Endothelial cell (in vitro differentiated cells): ENCODE results near the gene EEPD1. TPM values are rescaled to one million over a fixed set of nuclear protein-coding genes. Genes with fewer than 3 reads are reported as not detected.
"Not testable (repeated sequence)": the region's sequence is repeated elsewhere in the genome, so short reads cannot be mapped to it uniquely, and the experiment has no call there.

Experiments used
- DNase-seq: peaks from one replicate; pipeline ENCODE4 v3.0.0; 2021; ENCODE audit warnings: low spot score
- H3K27ac Mint-ChIP-seq: one replicate; pipeline ENCODE4 v1.8.0; 2021; ENCODE audit warnings: mixed read lengths, inconsistent platforms; ENCODE audit not compliant: unreplicated experiment
- H3K27me3 Mint-ChIP-seq: one replicate; pipeline ENCODE4 v1.8.0; 2021; ENCODE audit warnings: mild to moderate bottlenecking, moderate library complexity, mixed read lengths, inconsistent platforms; ENCODE audit not compliant: unreplicated experiment
- H3K36me3 Mint-ChIP-seq: one replicate; pipeline ENCODE4 v1.8.0; 2021; ENCODE audit warnings: mild to moderate bottlenecking, low read depth, mixed read lengths, inconsistent platforms; ENCODE audit not compliant: unreplicated experiment
- H3K4me1 Mint-ChIP-seq: one replicate; pipeline ENCODE4 v1.8.0; 2021; ENCODE audit warnings: mild to moderate bottlenecking, mixed read lengths, inconsistent platforms; ENCODE audit not compliant: unreplicated experiment
- H3K4me3 Mint-ChIP-seq: one replicate; pipeline ENCODE4 v1.8.0; 2021; ENCODE audit warnings: mild to moderate bottlenecking, mixed read lengths, inconsistent platforms; ENCODE audit not compliant: unreplicated experiment
- H3K9me3 Mint-ChIP-seq: one replicate; pipeline ENCODE4 v1.8.0; 2021; ENCODE audit warnings: mixed read lengths, inconsistent platforms; ENCODE audit not compliant: unreplicated experiment
- total RNA-seq: library from RNA; stranded (reverse); fragmentation: NEBNext Ultra II Directional; extraction: Animal tissue kit (Norgen Biotek cat#: 25700); gene quantifications from one replicate; pipeline ENCODE4 v1.2.1, GENCODE V29; 2021; ENCODE audit not compliant: unreplicated experiment
- TF ChIP-seq, protein P1 (sequence below): fragments of 200-600 bp; sonication (generic); IDR thresholded peaks from one replicate; pipeline ENCODE4 v1.5.0; 2021; ENCODE audit warnings: antibody characterized with exemption; ENCODE audit not compliant: unreplicated experiment

The EEPD1 gene
- total RNA-seq, 1 donor from 2014 or later: 12.6 TPM

DNA sequence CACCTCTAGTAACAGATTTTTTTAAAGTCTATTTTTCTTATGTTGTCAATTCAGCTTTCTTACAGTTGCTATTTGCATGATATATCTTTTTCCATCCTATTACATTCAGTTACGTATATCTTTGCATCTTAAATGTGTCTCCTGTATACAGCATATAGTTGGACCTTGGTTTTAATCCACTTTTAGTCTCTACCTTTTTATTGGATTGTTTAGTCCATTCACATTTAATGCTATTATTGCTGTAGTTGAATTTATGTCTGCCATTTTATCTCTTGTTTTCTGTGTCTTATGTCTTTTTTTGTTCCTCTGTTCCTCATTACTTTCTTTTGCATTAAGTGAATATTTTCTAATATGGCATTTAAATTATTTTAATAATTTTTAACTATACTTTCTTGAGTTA is 100.6 kb downstream of the EEPD1 start:
- H3K36me3 Mint-ChIP-seq: no peaks in the 10 kb centered on the region
- H3K27ac Mint-ChIP-seq: no peak overlapping the region
- peaks cover 7% of the 10 kb centered on the region for H3K27me3 Mint-ChIP-seq
- TF ChIP-seq, protein P1, sequence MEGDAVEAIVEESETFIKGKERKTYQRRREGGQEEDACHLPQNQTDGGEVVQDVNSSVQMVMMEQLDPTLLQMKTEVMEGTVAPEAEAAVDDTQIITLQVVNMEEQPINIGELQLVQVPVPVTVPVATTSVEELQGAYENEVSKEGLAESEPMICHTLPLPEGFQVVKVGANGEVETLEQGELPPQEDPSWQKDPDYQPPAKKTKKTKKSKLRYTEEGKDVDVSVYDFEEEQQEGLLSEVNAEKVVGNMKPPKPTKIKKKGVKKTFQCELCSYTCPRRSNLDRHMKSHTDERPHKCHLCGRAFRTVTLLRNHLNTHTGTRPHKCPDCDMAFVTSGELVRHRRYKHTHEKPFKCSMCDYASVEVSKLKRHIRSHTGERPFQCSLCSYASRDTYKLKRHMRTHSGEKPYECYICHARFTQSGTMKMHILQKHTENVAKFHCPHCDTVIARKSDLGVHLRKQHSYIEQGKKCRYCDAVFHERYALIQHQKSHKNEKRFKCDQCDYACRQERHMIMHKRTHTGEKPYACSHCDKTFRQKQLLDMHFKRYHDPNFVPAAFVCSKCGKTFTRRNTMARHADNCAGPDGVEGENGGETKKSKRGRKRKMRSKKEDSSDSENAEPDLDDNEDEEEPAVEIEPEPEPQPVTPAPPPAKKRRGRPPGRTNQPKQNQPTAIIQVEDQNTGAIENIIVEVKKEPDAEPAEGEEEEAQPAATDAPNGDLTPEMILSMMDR: no peak
- H3K9me3 Mint-ChIP-seq: peaks cover 8% of the 10 kb centered on the region
- peaks cover 7% of the 10 kb centered on the region for H3K4me1 Mint-ChIP-seq
- DNase-seq: no peak
- no peak overlapping the region for H3K4me3 Mint-ChIP-seq

- H3K9me3 Mint-ChIP-seq, H3K27me3 Mint-ChIP-seq, H3K4me3 Mint-ChIP-seq, H3K36me3 Mint-ChIP-seq: not testable (repeated sequence)
- peak overlapping the region; percentile 68 for H3K27ac Mint-ChIP-seq
- H3K4me1 Mint-ChIP-seq: peaks cover 11% of the 10 kb centered on the region
- peak; percentile 66 for DNase-seq
Observed at GRCh38 chr7:36258510-36259259, 105.6 kb downstream of the EEPD1 start.

- no peak for DNase-seq
- Mint-ChIP-seq H3K27ac (no peak overlapping the region), H3K9me3 (peaks cover 6% of the 10 kb centered on the region), H3K36me3 (no peaks in the 10 kb centered on the region), H3K27me3 (peaks cover 4% of the 10 kb centered on the region), H3K4me3 (no peak overlapping the region), H3K4me1 (peaks cover 20% of the 10 kb centered on the region)
- TF ChIP-seq, protein P1: no peak
Observed at GRCh38 chr7:36260481-36260880, 107.4 kb downstream of the EEPD1 start.

GRCh38 chr7:36261019-36261754 is 108.1 kb downstream of the EEPD1 start:
- Mint-ChIP-seq H3K27me3 (peaks cover 4% of the 10 kb centered on the region), H3K4me1 (peaks cover 26% of the 10 kb centered on the region), H3K9me3 (no peaks in the 10 kb centered on the region), H3K4me3 (no peak overlapping the region), H3K36me3 (no peaks in the 10 kb centered on the region), H3K27ac (no peak overlapping the region)
- DNase-seq: no peak
- TF ChIP-seq, protein P1: no peak

DNA sequence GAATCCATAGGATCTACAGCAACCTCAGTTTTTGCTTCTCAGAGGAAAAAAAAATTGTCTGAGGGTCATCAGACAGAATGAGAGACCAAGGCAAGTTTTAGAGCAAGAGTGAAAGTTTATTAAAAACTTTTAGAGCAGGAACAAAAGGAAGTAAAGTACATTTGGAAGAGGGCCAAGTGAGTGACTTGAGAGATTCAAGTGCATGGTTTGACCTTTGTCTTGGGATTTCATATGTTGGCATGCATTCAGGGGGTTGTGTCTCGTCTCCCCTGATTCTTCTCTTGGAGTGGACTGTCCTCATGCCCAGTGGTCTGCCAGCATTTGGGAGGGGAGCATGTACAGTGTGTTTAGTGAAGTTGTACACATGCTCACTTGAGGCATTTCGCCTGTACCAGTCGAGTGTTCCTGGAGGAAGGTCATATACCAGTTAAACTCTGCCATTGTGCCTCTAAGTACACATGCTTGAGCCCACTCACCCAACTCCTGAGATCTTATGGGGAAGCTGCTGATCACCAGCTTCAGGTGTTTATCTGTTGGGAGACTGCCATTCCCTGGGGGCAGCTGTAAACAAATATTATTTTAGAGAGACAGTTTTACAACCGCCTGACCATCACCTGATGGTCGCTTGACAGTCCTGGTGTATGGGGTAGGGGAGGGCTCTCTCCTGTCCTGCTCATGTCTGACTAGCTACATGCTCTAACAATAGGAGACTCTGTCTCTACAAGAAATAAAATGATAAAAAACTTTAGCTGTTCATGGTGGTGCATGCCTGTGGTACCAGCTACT is 109.4 kb downstream of the EEPD1 start:
- TF ChIP-seq, protein P1: no peak
- H3K27ac Mint-ChIP-seq: no peak overlapping the region
- H3K4me1 Mint-ChIP-seq: peaks cover 28% of the 10 kb centered on the region

More for the DNA sequence above, 109.4 kb downstream of the EEPD1 start:
- DNase-seq: no peak
- no peaks in the 10 kb centered on the region for H3K36me3 Mint-ChIP-seq
- H3K27me3 Mint-ChIP-seq: peaks cover 2% of the 10 kb centered on the region
- H3K9me3 Mint-ChIP-seq: no peaks in the 10 kb centered on the region
- H3K4me3 Mint-ChIP-seq: no peak overlapping the region
